ENCODE data around the gene RAB11FIP3. TPM values are rescaled to one million over a fixed set of nuclear protein-coding genes. Genes with fewer than 3 reads are reported as not detected.

The RAB11FIP3 gene
- polyA plus RNA-seq, 1 of the 3 experiments (the other 2 are of a cell fraction) = 24.8 TPM

- H3K9me2 ChIP-seq = no peaks in the 10 kb centered on the region
- peaks cover 10% of the 10 kb centered on the region for H3K27me3 ChIP-seq (ENCODE audit: insufficient read depth)
- H3K79me2 ChIP-seq (ENCODE audit: insufficient read depth) = no peaks in the 10 kb centered on the region
- no peak overlapping the region for H2AFZ ChIP-seq (ENCODE audit: low read depth)
- no peak for TF ChIP-seq SIN3A (IDR thresholded peaks at IDR 0.05; ENCODE audit: borderline replicate concordance, low read depth, low read length)
- no peak for TF ChIP-seq RXRA (IDR thresholded peaks at IDR 0.05; ENCODE audit: borderline replicate concordance, low read depth)
- TF ChIP-seq FOSL2 (IDR thresholded peaks at IDR 0.05; ENCODE audit: borderline replicate concordance, low read depth) = no peak
- no peak for TF ChIP-seq USF2 (IDR thresholded peaks at IDR 0.05; ENCODE audit: borderline replicate concordance, low read depth, low read length)
- no peak for TF ChIP-seq CTCF (IDR thresholded peaks at IDR 0.05)
- TF ChIP-seq TEAD4 (IDR thresholded peaks at IDR 0.05; ENCODE audit: borderline replicate concordance, insufficient read depth) = no peak
- no peak for TF ChIP-seq MXI1 (IDR thresholded peaks at IDR 0.05; ENCODE audit: low read depth, low read length)
- no peak for TF ChIP-seq EZH2phosphoT487 (IDR thresholded peaks at IDR 0.05; ENCODE audit: borderline replicate concordance, low read depth)
- TF ChIP-seq REST (IDR thresholded peaks at IDR 0.05; ENCODE audit: low read depth, low read length) = no peak
- TF ChIP-seq CHD2 (IDR thresholded peaks at IDR 0.05; ENCODE audit: low read length, partially characterized antibody) = no peak
- TF ChIP-seq PBX3 (IDR thresholded peaks at IDR 0.05) = no peak
- no peak for TF ChIP-seq TAF1 (IDR thresholded peaks at IDR 0.05; ENCODE audit: borderline replicate concordance, low read depth, low read length)
- no peak for TF ChIP-seq GATA2 (CRISPR knock-in tag; IDR thresholded peaks at IDR 0.05)
- H3K36me3 ChIP-seq (replicated peaks in 1 of 2; ENCODE audit: control insufficient read depth in 1 of 2, insufficient read depth in 2 of 2, low read length in 1 of 2) = peaks cover 0 to 16% of the 10 kb centered on the region in 2 experiments
- H3K4me1 ChIP-seq (ENCODE audit: control insufficient read depth in 1 of 2, insufficient read depth in 2 of 2, low read depth in 1 of 2, low read length in 1 of 2) = peaks cover 0 to 9% of the 10 kb centered on the region in 2 experiments; a peak in 1 of 4 replicates
- no peaks in the 10 kb centered on the region for H4K20me1 ChIP-seq (ENCODE audit: insufficient read depth)
- 94% methylated on average over 11 of the region's 11 CpGs for WGBS (ENCODE audit: low lambda C conversion rate)
- CTCF ChIA-PET = interaction anchor here (1.2 kb wide), 1 partner anchor 11 kb away, joined by 3 read pairs; no protein-coding TSS in a partner anchor
- no peaks in the 10 kb centered on the region for H3K9me3 ChIP-seq
- H3K9ac ChIP-seq = no peak overlapping the region
- POLR2A ChIA-PET = no interaction called here
- no peak overlapping the region for H3K4me3 ChIP-seq (ENCODE audit: low read depth in 2 of 2, low read length in 1 of 2)
- H3K27ac ChIP-seq (ENCODE audit: low read depth in 2 of 2, low read length in 1 of 2) = no peak overlapping the region
- peaks cover 2% of the 10 kb centered on the region for H3F3A ChIP-seq (replicated peaks; ENCODE audit: insufficient read depth)
- no peak overlapping the region for H3K4me2 ChIP-seq
- DNase-seq = no peak
These were observed 128.8 kb downstream of the RAB11FIP3 start for GRCh38 chr16:554297-554621.
